GM18517 (cell line): ENCODE measurements around the gene PTPN1.
"Not testable (repeated sequence)": the region's sequence is repeated elsewhere in the genome, so short reads cannot be mapped to it uniquely, and the experiment has no call there.

Experiments used
- ATAC-seq: cut with Tn5 transposase; IDR thresholded peaks from one replicate; pipeline ENCODE4 v1.9.1; 2021; ENCODE audit warnings: mild to moderate bottlenecking, moderate library complexity; ENCODE audit not compliant: unreplicated experiment

PTPN1 gene

DNA sequence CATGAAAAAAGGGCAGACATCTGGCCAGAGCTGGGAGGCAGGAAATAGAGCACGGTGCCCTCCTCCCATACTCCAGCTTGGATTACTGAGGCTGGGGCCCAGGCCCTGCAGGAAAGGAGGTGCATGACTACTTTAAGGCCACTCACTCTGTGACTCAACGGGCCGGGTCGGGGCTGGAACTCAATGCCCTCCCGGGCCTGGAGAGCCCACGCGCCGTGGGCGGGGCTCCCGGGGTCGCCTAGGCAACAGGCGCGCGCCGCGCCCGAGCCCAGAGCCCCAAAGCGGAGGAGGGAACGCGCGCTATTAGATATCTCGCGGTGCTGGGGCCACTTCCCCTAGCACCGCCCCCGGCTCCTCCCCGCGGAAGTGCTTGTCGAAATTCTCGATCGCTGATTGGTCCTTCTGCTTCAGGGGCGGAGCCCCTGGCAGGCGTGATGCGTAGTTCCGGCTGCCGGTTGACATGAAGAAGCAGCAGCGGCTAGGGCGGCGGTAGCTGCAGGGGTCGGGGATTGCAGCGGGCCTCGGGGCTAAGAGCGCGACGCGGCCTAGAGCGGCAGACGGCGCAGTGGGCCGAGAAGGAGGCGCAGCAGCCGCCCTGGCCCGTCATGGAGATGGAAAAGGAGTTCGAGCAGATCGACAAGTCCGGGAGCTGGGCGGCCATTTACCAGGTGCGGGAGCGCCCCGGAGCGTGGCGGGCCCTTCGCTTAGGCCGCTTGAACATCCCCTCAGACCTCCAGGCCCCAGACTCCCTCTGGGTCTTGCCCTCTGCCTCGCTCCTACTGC is at the start of gene PTPN1:
PTPN1 (plus strand) TSS at position 461 of the 783 bp plus-strand sequence; CDS start at position 606, 145 bp downstream.
- peak; percentile 82 for ATAC-seq

DNA sequence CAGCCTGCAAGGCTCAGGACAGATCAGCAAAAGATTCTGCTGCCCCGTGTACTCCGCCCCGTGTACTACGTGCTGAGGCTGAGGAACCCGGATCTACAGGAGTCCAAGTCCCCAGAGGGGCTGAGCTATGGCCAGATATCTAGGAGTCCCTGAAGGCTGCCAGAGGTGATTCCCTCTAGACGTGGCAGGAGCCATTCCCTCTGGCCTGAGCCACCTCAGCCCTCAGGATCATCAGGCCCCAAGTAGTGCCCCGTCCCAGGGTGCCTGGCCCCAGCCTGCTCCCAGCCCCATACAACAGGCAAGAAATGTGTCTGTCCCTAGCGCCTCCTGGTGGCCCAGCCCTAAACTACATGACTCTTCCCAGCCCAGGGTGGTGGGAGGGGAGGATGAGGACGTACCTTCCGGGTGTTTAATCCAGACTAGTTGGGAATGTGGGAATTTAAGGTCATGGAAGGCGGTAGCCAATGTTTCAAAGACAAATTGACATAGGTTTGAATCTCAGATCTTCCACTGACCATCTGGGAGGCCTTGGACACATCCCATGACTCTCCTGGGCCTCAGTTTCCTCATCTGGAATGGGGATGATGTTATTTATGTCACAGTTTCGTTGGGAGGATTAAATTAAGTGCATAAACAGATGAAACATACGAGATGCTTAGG is 49.4 kb upstream of the PTPN1 start:
- peak; percentile 49 for ATAC-seq

DNA sequence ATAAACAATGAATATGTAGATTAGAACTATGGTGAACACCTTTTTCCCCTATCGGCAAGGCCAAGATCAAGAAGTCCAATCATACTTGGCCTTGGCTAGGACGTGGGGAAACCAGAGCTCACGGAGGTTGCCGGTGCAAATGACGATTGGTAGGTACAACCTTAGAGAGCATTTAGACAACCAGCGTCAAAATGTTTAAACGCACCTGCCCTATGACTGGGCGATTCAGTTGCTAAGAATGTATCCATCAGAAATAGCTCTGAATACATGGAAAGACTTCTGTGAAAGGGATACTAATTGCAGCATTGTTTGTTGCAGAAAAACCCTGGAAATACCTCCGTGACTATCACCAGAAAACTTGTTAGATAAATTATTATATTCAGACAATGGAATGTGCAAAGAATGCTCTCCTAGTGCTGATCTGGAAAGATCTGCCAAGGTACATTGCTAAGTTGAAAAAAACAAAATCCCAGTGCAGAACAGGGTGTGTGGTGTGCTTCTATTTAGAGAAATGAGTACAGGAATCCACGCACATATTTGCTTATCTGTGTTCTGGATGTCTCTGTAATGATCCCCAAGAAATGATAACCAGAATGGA is 48.0 kb upstream of the PTPN1 start:
- ATAC-seq: no peak

GRCh38 chr20:50464026-50464724 is 46.0 kb upstream of the PTPN1 start:
- no peak for ATAC-seq

GRCh38 chr20:50464725-50465650 is 45.2 kb upstream of the PTPN1 start:
- ATAC-seq: no peak

DNA sequence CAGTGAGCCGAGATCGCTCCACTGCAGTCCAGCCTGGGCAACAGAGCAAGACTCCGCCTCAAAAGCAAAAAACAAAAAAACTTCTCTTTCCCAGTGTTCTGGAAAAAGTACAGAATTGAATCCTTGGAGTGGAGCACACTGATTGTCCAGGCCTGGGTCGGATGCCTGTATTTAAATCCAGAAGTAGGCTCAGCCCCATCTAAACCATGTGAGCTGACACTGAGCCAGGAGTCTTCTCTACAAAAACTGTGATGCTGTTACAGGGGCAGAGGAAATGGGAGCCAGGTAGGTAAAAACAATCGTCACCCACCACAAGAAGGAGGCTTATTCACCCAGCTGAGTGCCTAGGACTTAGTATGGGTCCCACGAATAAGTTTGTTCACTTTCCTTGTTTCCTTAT is 43.0 kb upstream of the PTPN1 start:
- ATAC-seq: no peak

DNA sequence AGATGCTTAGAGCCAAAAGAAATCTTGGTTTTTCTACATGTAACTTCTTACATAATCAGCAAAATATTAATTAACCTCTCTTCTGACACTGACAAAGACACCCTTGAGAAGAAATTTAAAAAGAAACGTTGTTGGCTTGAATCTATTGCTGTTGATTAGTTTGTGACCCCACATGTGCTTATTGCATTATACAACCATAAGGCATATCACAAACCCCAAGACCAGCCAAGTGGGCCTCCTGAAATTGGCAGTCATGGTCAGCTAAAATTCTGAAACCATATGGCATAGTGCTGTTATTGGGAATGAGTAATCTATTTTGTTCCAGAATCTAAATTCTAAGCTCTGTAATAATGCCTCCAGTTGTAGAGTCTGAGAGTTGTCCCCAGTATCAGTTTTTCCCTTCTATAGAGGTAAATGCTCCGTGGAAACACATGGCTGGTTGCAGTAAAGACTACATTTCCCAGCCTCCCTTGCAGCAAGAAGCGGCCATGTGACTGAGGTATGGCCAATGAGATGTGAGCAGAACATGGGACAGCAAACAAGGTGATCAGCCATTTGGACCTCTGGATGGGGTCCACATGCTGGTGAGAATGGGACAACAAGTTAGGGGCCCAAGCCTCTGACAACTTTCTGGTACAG is 42.3 kb upstream of the PTPN1 start:
- ATAC-seq: no peak

DNA sequence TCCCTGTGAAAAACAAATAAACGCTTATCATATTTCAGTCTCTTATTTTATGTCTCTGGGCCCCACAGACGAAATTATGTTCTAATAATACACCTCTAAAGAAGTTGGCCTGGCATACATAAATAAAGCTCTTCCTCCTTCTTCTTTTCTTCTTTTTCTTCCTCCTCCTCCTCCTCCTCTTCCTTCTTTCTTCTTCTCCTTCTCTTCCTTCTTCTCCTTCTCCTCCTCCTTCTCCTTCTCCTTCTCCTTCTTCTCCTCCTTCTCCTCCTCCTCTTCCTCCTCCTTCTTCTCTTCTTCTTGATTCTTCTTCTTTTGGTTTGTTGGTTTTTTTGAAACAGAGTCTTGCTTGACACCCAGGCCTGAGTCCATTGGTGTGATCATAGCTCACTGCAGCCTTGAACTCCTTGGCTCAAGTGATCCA is 41.8 kb upstream of the PTPN1 start:
- no peak for ATAC-seq

DNA sequence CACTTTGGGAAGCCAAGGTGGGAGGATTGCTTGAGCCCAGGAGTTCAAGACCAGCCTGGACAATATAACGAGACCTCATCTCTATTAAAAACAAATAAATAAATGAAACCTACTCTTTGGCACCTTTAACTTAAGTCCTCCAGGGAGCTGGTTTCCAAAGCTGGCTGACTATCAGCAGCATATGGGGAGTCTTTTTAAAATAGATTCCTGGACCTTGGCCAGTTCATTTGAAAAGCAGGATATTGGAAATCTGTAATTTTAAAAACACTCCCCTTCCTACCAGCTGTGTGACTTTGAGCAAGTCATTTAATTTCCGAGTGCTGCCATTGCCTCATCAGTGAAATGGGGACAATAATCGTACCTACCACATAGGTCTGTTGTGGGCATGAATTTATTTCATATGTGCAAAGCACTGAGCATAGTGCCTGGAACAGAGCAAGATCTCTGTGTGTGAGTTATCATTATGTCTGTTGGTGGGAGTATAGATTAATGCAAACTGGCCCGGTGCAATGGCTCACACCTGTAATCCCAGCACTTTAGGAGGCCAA is 40.9 kb upstream of the PTPN1 start:
- no peak for ATAC-seq

- no peak for ATAC-seq
These were observed 40.4 kb upstream of the PTPN1 start for GRCh38 chr20:50469796-50470195.

- no peak for ATAC-seq
These were observed 39.8 kb upstream of the PTPN1 start for GRCh38 chr20:50470264-50470858.

GRCh38 chr20:50471231-50471630 is 39.0 kb upstream of the PTPN1 start:
- ATAC-seq: no peak

- no peak for ATAC-seq
These were observed 37.2 kb upstream of the PTPN1 start for GRCh38 chr20:50472693-50473664.

GRCh38 chr20:50474356-50474755 is 35.8 kb upstream of the PTPN1 start:
- ATAC-seq: not testable (repeated sequence)

DNA sequence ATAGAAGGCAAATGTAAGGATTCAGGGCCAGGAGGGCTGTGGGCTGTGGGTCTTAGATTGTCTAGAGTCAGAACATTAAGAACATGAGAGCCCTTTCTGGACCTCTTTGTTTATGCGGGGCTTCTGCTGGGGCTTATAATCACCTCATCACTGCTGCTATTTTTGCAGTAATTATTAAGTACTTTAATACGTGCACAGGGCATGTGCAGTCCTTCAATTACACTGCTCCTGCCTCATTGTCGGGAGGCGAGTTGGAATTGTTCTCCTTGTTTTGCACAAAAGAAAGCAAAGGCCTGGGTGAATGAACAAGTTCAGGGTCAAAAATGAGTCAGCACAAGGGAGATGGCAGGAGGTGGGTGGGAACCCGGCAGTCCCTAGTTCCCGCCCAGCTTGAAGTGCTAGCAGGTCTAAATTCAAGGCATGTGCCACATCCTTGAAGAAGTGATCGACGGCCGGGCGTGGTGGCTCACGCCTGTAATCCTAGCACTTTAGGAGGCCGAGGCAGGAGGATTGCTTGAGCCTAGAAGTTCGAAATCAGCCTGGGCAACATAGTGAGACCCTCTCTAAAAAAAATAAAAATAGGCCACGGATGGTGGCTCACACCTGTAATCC is 34.4 kb upstream of the PTPN1 start:
- ATAC-seq: no peak

- ATAC-seq: no peak
These were observed 32.8 kb upstream of the PTPN1 start for GRCh38 chr20:50477239-50477872.
